ENCODE measurements around the gene GRAMD1B. TPM values are rescaled to one million over a fixed set of nuclear protein-coding genes. Genes with fewer than 3 reads are reported as not detected.

The GRAMD1B gene
- total RNA-seq, 3 donors from 2014 or later (not counting 1 experiment from before 2014, with no cell fraction given), result 5.9 to 10.3 (median 8.8) TPM

GRCh38 chr11:123393312-123393927, 36.6 kb upstream of the GRAMD1B start:
- H3K4me3 ChIP-seq (ENCODE audit: low read length), result no peak overlapping the region
- no peak for ATAC-seq
- 63% methylated on average over 6 of the region's 6 CpGs for WGBS (ENCODE audit: insufficient coverage)
- no peaks in the 10 kb centered on the region for H3K36me3 Mint-ChIP-seq
- peaks cover 6% of the 10 kb centered on the region in 2 donors for H3K27me3 Mint-ChIP-seq (ENCODE audit: low read depth in 2 of 2)
- no peaks in the 10 kb centered on the region for H3K4me1 Mint-ChIP-seq
- intact Hi-C loops (cut with micrococcal nuclease), result no loop called here
- H3K9me3 ChIP-seq (ENCODE audit: control insufficient read depth, insufficient read depth, low read length), result no peaks in the 10 kb centered on the region
- H3K36me3 ChIP-seq (ENCODE audit: control insufficient read depth, insufficient read depth, low read length), result no peaks in the 10 kb centered on the region
- no peak overlapping the region for H3K27ac ChIP-seq (ENCODE audit: low read length)
- H3K27ac Mint-ChIP-seq, result no peak overlapping the region
- TF ChIP-seq, protein P1, sequence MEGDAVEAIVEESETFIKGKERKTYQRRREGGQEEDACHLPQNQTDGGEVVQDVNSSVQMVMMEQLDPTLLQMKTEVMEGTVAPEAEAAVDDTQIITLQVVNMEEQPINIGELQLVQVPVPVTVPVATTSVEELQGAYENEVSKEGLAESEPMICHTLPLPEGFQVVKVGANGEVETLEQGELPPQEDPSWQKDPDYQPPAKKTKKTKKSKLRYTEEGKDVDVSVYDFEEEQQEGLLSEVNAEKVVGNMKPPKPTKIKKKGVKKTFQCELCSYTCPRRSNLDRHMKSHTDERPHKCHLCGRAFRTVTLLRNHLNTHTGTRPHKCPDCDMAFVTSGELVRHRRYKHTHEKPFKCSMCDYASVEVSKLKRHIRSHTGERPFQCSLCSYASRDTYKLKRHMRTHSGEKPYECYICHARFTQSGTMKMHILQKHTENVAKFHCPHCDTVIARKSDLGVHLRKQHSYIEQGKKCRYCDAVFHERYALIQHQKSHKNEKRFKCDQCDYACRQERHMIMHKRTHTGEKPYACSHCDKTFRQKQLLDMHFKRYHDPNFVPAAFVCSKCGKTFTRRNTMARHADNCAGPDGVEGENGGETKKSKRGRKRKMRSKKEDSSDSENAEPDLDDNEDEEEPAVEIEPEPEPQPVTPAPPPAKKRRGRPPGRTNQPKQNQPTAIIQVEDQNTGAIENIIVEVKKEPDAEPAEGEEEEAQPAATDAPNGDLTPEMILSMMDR (IDR thresholded peaks at IDR 0.05), result no peak
- no peaks in the 10 kb centered on the region for H3K27me3 ChIP-seq (ENCODE audit: control insufficient read depth, insufficient read depth, low read length)
- H3K9me3 Mint-ChIP-seq, result no peaks in the 10 kb centered on the region
- no peaks in the 10 kb centered on the region for H3K4me1 ChIP-seq (ENCODE audit: control insufficient read depth, insufficient read depth, low read length)
- no peak overlapping the region for H3K4me3 Mint-ChIP-seq
- DNase-seq, result no peak

GRCh38 chr11:123404676-123405075, 25.4 kb upstream of the GRAMD1B start:
- no peak overlapping the region for H3K4me3 Mint-ChIP-seq
- peaks cover 4 to 10% of the 10 kb centered on the region in 2 donors for H3K27me3 Mint-ChIP-seq (ENCODE audit: low read depth in 2 of 2)
- H3K4me1 Mint-ChIP-seq, result peaks cover 8 to 15% of the 10 kb centered on the region in 2 donors
- no peak overlapping the region for H3K27ac Mint-ChIP-seq
- TF ChIP-seq, protein P1 (IDR thresholded peaks at IDR 0.05), result no peak
- WGBS (ENCODE audit: insufficient coverage), result 79% methylated on average over 7 of the region's 7 CpGs
- no peak for DNase-seq
- intact Hi-C loops (cut with micrococcal nuclease), result no loop called here
- Histone ChIP-seq H3K27me3 (ENCODE audit: control insufficient read depth, insufficient read depth, low read length) (peaks cover 2% of the 10 kb centered on the region), H3K36me3 (ENCODE audit: control insufficient read depth, insufficient read depth, low read length) (no peaks in the 10 kb centered on the region), H3K27ac (ENCODE audit: low read length) (no peak overlapping the region), H3K4me3 (ENCODE audit: low read length) (no peak overlapping the region), H3K4me1 (ENCODE audit: control insufficient read depth, insufficient read depth, low read length) (peaks cover 6% of the 10 kb centered on the region), H3K9me3 (ENCODE audit: control insufficient read depth, insufficient read depth, low read length) (no peaks in the 10 kb centered on the region)
- no peak for ATAC-seq
- no peaks in the 10 kb centered on the region for H3K9me3 Mint-ChIP-seq
- no peaks in the 10 kb centered on the region for H3K36me3 Mint-ChIP-seq

DNA sequence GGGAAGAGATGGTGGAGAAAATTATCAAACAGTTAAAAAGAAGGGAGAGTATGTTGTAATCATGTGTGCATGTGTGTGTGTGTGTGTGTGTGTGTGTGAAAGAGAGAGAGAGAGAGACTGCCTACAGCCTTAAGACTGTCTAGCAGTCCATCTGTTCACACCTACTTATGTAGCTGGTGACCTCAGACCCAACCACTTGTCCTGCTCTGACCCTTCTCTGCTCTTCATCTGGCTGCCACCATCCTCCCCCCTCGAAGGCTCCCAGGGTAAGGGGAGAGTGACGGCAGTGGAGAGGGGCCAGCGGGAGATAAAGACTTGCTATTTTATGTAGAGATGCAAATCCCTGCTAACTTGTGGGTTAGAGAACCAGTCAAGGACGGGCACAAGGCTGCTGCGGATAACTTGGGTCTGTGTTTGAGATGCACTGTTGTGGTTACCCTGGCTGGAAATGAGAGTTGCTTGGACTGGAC, 24.9 kb upstream of the GRAMD1B start:
- ATAC-seq (peak in 1 of 3 donors; percentile 34), DNase-seq (no peak)
- peaks cover 2% of the 10 kb centered on the region for H3K27me3 ChIP-seq (ENCODE audit: control insufficient read depth, insufficient read depth, low read length)
- H3K4me3 ChIP-seq (ENCODE audit: low read length), result no peak overlapping the region
- TF ChIP-seq, protein P1 (IDR thresholded peaks at IDR 0.05), result no peak
- no peaks in the 10 kb centered on the region for H3K9me3 Mint-ChIP-seq
- H3K27ac ChIP-seq (ENCODE audit: low read length), result no peak overlapping the region
- intact Hi-C loops (cut with micrococcal nuclease), result no loop called here
- peaks cover 6% of the 10 kb centered on the region for H3K4me1 ChIP-seq (ENCODE audit: control insufficient read depth, insufficient read depth, low read length)
- peaks cover 8 to 15% of the 10 kb centered on the region in 2 donors for H3K4me1 Mint-ChIP-seq
- no peaks in the 10 kb centered on the region for H3K36me3 Mint-ChIP-seq
- 61% methylated on average over 4 of the region's 5 CpGs for WGBS (ENCODE audit: insufficient coverage)
- H3K36me3 ChIP-seq (ENCODE audit: control insufficient read depth, insufficient read depth, low read length), result no peaks in the 10 kb centered on the region
- H3K27ac Mint-ChIP-seq, result no peak overlapping the region
- no peaks in the 10 kb centered on the region for H3K9me3 ChIP-seq (ENCODE audit: control insufficient read depth, insufficient read depth, low read length)
- H3K27me3 Mint-ChIP-seq (ENCODE audit: low read depth in 2 of 2), result peaks cover 4 to 15% of the 10 kb centered on the region in 2 donors
- H3K4me3 Mint-ChIP-seq, result no peak overlapping the region
